ENCODE measurements around the gene PPP1R13L.
"Not testable (repeated sequence)": the region's sequence is repeated elsewhere in the genome, so short reads cannot be mapped to it uniquely, and the experiment has no call there.

Gene PPP1R13L

GRCh38 chr19:45419396-45419795 lies 14.5 kb upstream of the PPP1R13L start:
- TF ChIP-seq CTCF (conservative IDR thresholded peaks at IDR 0.05): no peak
- H3K27ac ChIP-seq: no peak overlapping the region

GRCh38 chr19:45418802-45419201 lies 13.9 kb upstream of the PPP1R13L start:
- no peak for TF ChIP-seq CTCF (conservative IDR thresholded peaks at IDR 0.05)
- H3K27ac ChIP-seq: no peak overlapping the region

- no peak overlapping the region for H3K27ac ChIP-seq
- no peak for TF ChIP-seq CTCF (conservative IDR thresholded peaks at IDR 0.05)
Observed at GRCh38 chr19:45417151-45417550, 12.3 kb upstream of the PPP1R13L start.

GRCh38 chr19:45414468-45414867 lies 9.6 kb upstream of the PPP1R13L start:
- no peak overlapping the region for H3K27ac ChIP-seq
- TF ChIP-seq CTCF (conservative IDR thresholded peaks at IDR 0.05): no peak

- no peak for TF ChIP-seq CTCF (conservative IDR thresholded peaks at IDR 0.05)
- no peak overlapping the region for H3K27ac ChIP-seq
Observed at GRCh38 chr19:45413497-45413896, 8.6 kb upstream of the PPP1R13L start.

GRCh38 chr19:45410330-45410729 lies 5.5 kb upstream of the PPP1R13L start:
- not testable (repeated sequence) for H3K27ac ChIP-seq

- no peak for TF ChIP-seq CTCF (conservative IDR thresholded peaks at IDR 0.05)
- H3K27ac ChIP-seq: no peak overlapping the region
Observed at GRCh38 chr19:45409557-45409920, 4.7 kb upstream of the PPP1R13L start.

GRCh38 chr19:45408830-45409556 lies 4.1 kb upstream of the PPP1R13L start:
- no peak for TF ChIP-seq CTCF (conservative IDR thresholded peaks at IDR 0.05)
- no peak overlapping the region for H3K27ac ChIP-seq

Measured in VCaP (cell line).